ENCODE measurements around the gene PRKAG2. TPM values are rescaled to one million over a fixed set of nuclear protein-coding genes. Genes with fewer than 3 reads are reported as not detected.

Gene PRKAG2
- total RNA-seq, 2 experiments from 2014 or later, result 39.3 to 42.3 TPM

DNA sequence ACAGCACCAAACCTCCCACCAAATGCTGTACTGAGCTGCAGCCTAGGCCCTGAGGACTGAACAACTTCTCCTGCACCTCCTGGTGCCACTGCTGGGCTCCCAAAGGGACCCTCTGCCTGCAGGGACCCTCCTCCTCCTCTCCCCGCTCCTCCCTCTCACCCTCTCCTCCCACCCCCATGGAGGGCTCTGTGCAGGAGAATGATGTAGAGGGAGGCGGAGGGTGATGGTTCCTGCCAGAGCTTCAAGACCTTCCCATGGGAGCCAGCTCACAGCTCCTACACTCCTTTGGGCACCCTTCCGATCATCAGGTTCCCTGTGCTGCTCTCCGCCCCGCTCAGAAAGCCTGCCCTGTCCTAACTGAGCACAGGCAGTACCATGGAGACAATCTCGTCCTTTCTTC lies 97.7 kb downstream of the PRKAG2 start:
- no peak overlapping the region for H3K27ac ChIP-seq (ENCODE audit: low read depth in 1 of 2, low read length in 2 of 2)
- no peaks in the 10 kb centered on the region for H3K9me3 Mint-ChIP-seq
- DNase-seq, result no peak
- POLR2A ChIA-PET, result no interaction called here
- H3K36me3 ChIP-seq (ENCODE audit: insufficient read depth, low read length), result peaks cover 29% of the 10 kb centered on the region
- no peak overlapping the region for H3K4me3 Mint-ChIP-seq
- peaks cover 41% of the 10 kb centered on the region for H3K36me3 Mint-ChIP-seq (ENCODE audit: low read depth)
- peaks cover 6% of the 10 kb centered on the region for H3K4me1 Mint-ChIP-seq (ENCODE audit: low read depth)
- H3K9me3 ChIP-seq (ENCODE audit: control insufficient read depth in 1 of 2, insufficient read depth in 1 of 2, low read length in 2 of 2), result peaks cover 0 to 7% of the 10 kb centered on the region in 2 experiments
- H3K27me3 Mint-ChIP-seq, result no peaks in the 10 kb centered on the region
- TF ChIP-seq CTCF (IDR thresholded peaks at IDR 0.05), result no peak
- peaks cover 11% of the 10 kb centered on the region for H3K4me1 ChIP-seq (ENCODE audit: insufficient read depth, low read length)
- H3K27ac Mint-ChIP-seq, result no peak overlapping the region
- ATAC-seq (ENCODE audit: poor library complexity), result no peak
- H3K27me3 ChIP-seq (ENCODE audit: control insufficient read depth in 1 of 2, insufficient read depth in 2 of 2, low read length in 2 of 2), result no peaks in the 10 kb centered on the region
- no peak overlapping the region for H3K4me3 ChIP-seq (ENCODE audit: low read length)
- CTCF ChIA-PET, result no interaction called here
- intact Hi-C loops (cut with DNase I, micrococcal nuclease), result loop anchor here in 1 of 2 experiments (10.0 kb wide), 1 partner anchor 64 kb away; no protein-coding TSS in a partner anchor

DNA sequence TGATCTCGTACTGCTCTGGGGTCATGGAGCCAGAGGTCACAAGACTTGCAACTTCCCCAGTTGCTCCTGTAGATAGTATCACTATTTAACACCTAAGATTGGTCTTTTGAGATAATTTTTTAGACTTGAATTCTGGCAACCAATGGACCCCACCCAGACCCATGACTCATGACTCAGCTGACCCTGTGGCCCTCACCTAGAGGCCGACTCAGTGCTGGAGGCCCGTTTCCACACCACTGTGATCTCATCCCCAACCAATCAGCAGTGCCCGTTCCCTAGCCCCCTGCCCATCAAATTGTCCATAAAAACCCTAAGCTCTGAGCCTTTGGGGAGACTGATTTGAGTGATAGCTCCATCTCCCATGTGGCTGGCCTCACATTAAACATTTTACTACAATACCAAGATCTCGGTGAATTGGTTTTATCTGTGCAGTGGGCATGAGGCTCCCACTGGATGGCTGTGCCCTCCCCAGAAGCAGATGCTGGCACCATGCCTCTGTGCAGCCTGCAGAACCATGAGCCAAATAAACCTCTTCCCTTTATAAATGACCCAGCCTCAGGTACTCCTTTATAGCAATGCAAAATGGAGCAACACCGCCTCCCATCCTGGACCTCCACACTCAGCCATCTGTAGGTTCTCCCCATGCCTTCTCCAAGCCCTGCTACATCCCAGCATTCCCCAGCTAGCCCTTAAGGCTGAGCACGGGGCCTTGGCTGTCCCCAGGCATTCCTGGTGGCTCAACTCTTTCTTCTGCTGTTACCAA lies 98.8 kb downstream of the PRKAG2 start:
- Mint-ChIP-seq H3K27ac (no peak overlapping the region), H3K27me3 (no peaks in the 10 kb centered on the region), H3K4me3 (no peak overlapping the region), H3K9me3 (no peaks in the 10 kb centered on the region), H3K36me3 (ENCODE audit: low read depth) (peaks cover 44% of the 10 kb centered on the region), H3K4me1 (ENCODE audit: low read depth) (peaks cover 6% of the 10 kb centered on the region)
- Histone ChIP-seq H3K27ac (ENCODE audit: low read depth in 1 of 2, low read length in 2 of 2) (no peak overlapping the region), H3K9me3 (ENCODE audit: control insufficient read depth in 1 of 2, insufficient read depth in 1 of 2, low read length in 2 of 2) (peaks cover 0 to 7% of the 10 kb centered on the region in 2 experiments), H3K27me3 (ENCODE audit: control insufficient read depth in 1 of 2, insufficient read depth in 2 of 2, low read length in 2 of 2) (no peaks in the 10 kb centered on the region), H3K4me3 (ENCODE audit: low read length) (no peak overlapping the region), H3K36me3 (ENCODE audit: insufficient read depth, low read length) (peaks cover 32% of the 10 kb centered on the region), H3K4me1 (ENCODE audit: insufficient read depth, low read length) (peaks cover 8% of the 10 kb centered on the region)
- ChIA-PET CTCF (no interaction called here), POLR2A (no interaction called here)
- no peak for TF ChIP-seq CTCF (IDR thresholded peaks at IDR 0.05)
- DNase-seq, result no peak
- no peak for ATAC-seq (ENCODE audit: poor library complexity)
- intact Hi-C loops (cut with DNase I, micrococcal nuclease), result loop anchor here in 1 of 2 experiments (10.0 kb wide), 1 partner anchor 63 kb away; no protein-coding TSS in a partner anchor

DNA sequence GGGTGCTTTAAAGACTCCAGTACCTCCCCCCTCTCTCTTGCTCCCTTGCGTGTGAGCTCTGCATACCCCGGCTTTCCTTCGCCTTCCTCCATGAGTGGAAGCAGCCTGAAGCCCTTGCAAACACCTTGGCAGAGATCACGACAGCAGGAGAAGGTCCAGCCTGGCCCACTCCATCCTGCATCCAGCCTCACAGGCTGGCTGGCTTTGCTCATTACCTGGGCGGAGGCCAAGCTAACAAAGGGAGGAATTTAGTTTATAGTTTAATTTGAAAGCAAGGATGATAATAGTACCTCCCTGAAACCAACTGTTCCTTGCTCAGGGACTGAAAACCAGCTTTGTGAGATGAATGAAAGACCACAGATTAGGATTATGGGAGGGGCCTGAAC lies 99.4 kb downstream of the PRKAG2 start:
- TF ChIP-seq CTCF (IDR thresholded peaks at IDR 0.05), result no peak
- Histone ChIP-seq H3K9me3 (ENCODE audit: control insufficient read depth in 1 of 2, insufficient read depth in 1 of 2, low read length in 2 of 2) (peaks cover 0 to 7% of the 10 kb centered on the region in 2 experiments), H3K27ac (ENCODE audit: low read depth in 1 of 2, low read length in 2 of 2) (no peak overlapping the region), H3K27me3 (ENCODE audit: control insufficient read depth in 1 of 2, insufficient read depth in 2 of 2, low read length in 2 of 2) (no peaks in the 10 kb centered on the region), H3K4me3 (ENCODE audit: low read length) (no peak overlapping the region), H3K36me3 (ENCODE audit: insufficient read depth, low read length) (peaks cover 32% of the 10 kb centered on the region), H3K4me1 (ENCODE audit: insufficient read depth, low read length) (peaks cover 2% of the 10 kb centered on the region)
- Mint-ChIP-seq H3K36me3 (ENCODE audit: low read depth) (peaks cover 41% of the 10 kb centered on the region), H3K27me3 (no peaks in the 10 kb centered on the region), H3K27ac (no peak overlapping the region), H3K9me3 (no peaks in the 10 kb centered on the region), H3K4me3 (no peak overlapping the region), H3K4me1 (ENCODE audit: low read depth) (peaks cover 2% of the 10 kb centered on the region)
- ATAC-seq (ENCODE audit: poor library complexity), result no peak
- ChIA-PET CTCF (no interaction called here), POLR2A (no interaction called here)
- intact Hi-C loops (cut with DNase I, micrococcal nuclease), result loop anchor here in 1 of 2 experiments (10.0 kb wide), 1 partner anchor 63 kb away; no protein-coding TSS in a partner anchor
- DNase-seq, result no peak
